K562 (cell line): ENCODE data around the gene RAB3C. TPM values are rescaled to one million over a fixed set of nuclear protein-coding genes. Genes with fewer than 3 reads are reported as not detected.

Source experiments
- ATAC-seq: fragments of 200-7000 bp; cut with Tn5 transposase; 3 replicates; pipeline ENCODE4 v1.9.1; 2020; ENCODE audit warnings: moderate library complexity
- BruUV-seq: library from RNA; stranded (reverse); fragments of 400-500 nt; replicated peaks from 2 replicates; lab custom pipeline; 2021; lab: Mats Ljungman, UMichigan
- CTCF ChIA-PET: fragments of 300-600 bp; formaldehyde crosslinking; extraction: SDS; loops from one replicate; lab custom pipeline; 2021; ENCODE audit warnings: low intra/inter-chr PET ratio; lab: Yijun Ruan, JAX
- POLR2A ChIA-PET: fragments of 300-600, 350-650 bp; sonication (Branson Sonifier 250); formaldehyde crosslinking; extraction: SDS; loops from one replicate; lab custom pipeline; 2021; ENCODE audit warnings: antibody characterized with exemption, inconsistent platforms; lab: Yijun Ruan, JAX
- DNase-seq, 4 experiments: peaks; one replicate each; pipeline versions ENCODE4 v3.0.0 to v3.0.0-alpha.2; 2011 to 2018; ENCODE audit warnings: low spot score in 3 of 4, mixed read lengths in 3 of 4; ENCODE audit errors: extremely low read depth in 1 of 4
- FAIRE-seq: peaks from 2 replicates; lab custom pipeline; 2011; peaks lifted over from hg19 to GRCh38; lab: Jason Lieb, UNC
- H2AFZ ChIP-seq: 2 replicates; pipeline ENCODE4 v1.6.0; 2011; ENCODE audit warnings: low read depth, low read length, control low read depth, inconsistent platforms
- H3K27ac ChIP-seq: fragments of 200-600 bp; 3 replicates; pipeline ENCODE4 v1.8.0; 2011; ENCODE audit warnings: low read depth, mild to moderate bottlenecking, control low read depth, inconsistent platforms, low read length, moderate library complexity, mixed read lengths; ENCODE audit errors: extremely low read depth
- H3K27me3 ChIP-seq, 2 experiments: fragments of 300-600 bp in 1 of 2; 2 replicates in 1 of 2; 3 replicates in 1 of 2; pipeline versions ENCODE4 v1.6.0 to v1.8.0; 2011; ENCODE audit warnings: inconsistent platforms in 2 of 2, low read length in 2 of 2, mild to moderate bottlenecking in 1 of 2, mixed read lengths in 1 of 2, moderate library complexity in 1 of 2; ENCODE audit not compliant: control insufficient read depth in 2 of 2, insufficient read depth in 2 of 2
- H3K36me3 ChIP-seq: fragments of 300-600 bp; 3 replicates; pipeline ENCODE4 v1.8.0; 2011; ENCODE audit warnings: mild to moderate bottlenecking, low read length, inconsistent platforms; ENCODE audit not compliant: control insufficient read depth, insufficient read depth
- H3K4me1 ChIP-seq, 2 experiments: fragments of 200-600 bp in 1 of 2; replicated peaks in 1 of 2; 2 replicates in 1 of 2; 3 replicates in 1 of 2; pipeline versions ENCODE4 v1.5.1 to v1.8.0; 2011; ENCODE audit warnings: inconsistent platforms in 2 of 2, low read length in 2 of 2, mild to moderate bottlenecking in 1 of 2, mixed read lengths in 1 of 2, moderate library complexity in 1 of 2; ENCODE audit not compliant: control insufficient read depth in 2 of 2, insufficient read depth in 2 of 2
- H3K4me2 ChIP-seq: 2 replicates; pipeline ENCODE4 v1.6.1; 2011; ENCODE audit warnings: low read length, control low read depth, inconsistent platforms, mixed read lengths; ENCODE audit not compliant: insufficient read depth
- H3K4me3 ChIP-seq: fragments of 200-600 bp; sonication (generic), shearing (Covaris generic); 2 replicates; pipeline ENCODE4 v1.5.1; 2016; ENCODE audit warnings: control low read depth, inconsistent platforms
- H3K79me2 ChIP-seq: fragments of 200-600 bp; 3 replicates; pipeline ENCODE4 v1.8.0; 2011; ENCODE audit warnings: low read length, inconsistent platforms; ENCODE audit not compliant: control insufficient read depth, insufficient read depth
- H3K9ac ChIP-seq, 2 experiments: 2 replicates each; pipeline versions ENCODE4 v1.6.0 to v1.6.1; 2011; ENCODE audit warnings: low read depth in 2 of 2, low read length in 2 of 2, control low read depth in 1 of 2, inconsistent platforms in 1 of 2, mild to moderate bottlenecking in 1 of 2, mixed read lengths in 1 of 2; ENCODE audit not compliant: insufficient read depth in 1 of 2
- H3K9me1 ChIP-seq: one replicate; pipeline ENCODE4 v1.6.0; 2011; ENCODE audit warnings: inconsistent platforms, mild to moderate bottlenecking, low read length, moderate library complexity; ENCODE audit not compliant: control insufficient read depth, insufficient read depth
- H3K9me3 ChIP-seq: replicated peaks from 2 replicates; pipeline ENCODE4 v1.5.1; 2011; ENCODE audit warnings: low read depth, low read length, inconsistent platforms; ENCODE audit not compliant: control insufficient read depth, insufficient read depth
- H4K20me1 ChIP-seq: replicated peaks from 2 replicates; pipeline ENCODE4 v1.6.1; 2011; ENCODE audit warnings: low read length, inconsistent platforms, mixed read lengths; ENCODE audit not compliant: control insufficient read depth, insufficient read depth
- CEBPG ChIP-seq, 3 experiments: fragments of 200-800 bp in 1 of 3; sonication (Bioruptor generic) in 1 of 3; sonication (generic) in 1 of 3; formaldehyde crosslinking in 1 of 3; IDR thresholded peaks in 2 of 3; conservative IDR thresholded peaks in 1 of 3; 2 replicates each; pipeline versions ENCODE4 v1.6.1 to v1.8.0; 2016 to 2022; ENCODE audit warnings: missing compliant biosample characterization in 2 of 3, missing genetic modification characterization in 2 of 3, mild to moderate bottlenecking in 1 of 3, missing genetic modification reagents in 1 of 3
- MTA2 ChIP-seq: fragments of 450-650 bp; IDR thresholded peaks from 2 replicates; pipeline ENCODE4 v1.6.1; 2016; ENCODE audit warnings: low read depth
- ZBTB12 ChIP-seq: fragments of 250-450 bp; sonication (Bioruptor Pico); IDR thresholded peaks from 2 replicates; pipeline ENCODE4 v1.4.0; 2020
- ZNF561 ChIP-seq: fragments of 450-650 bp; formaldehyde crosslinking; conservative IDR thresholded peaks from 2 replicates; pipeline ENCODE4 v1.4.0; 2020; ENCODE audit warnings: mild to moderate bottlenecking, moderate library complexity
- WGBS: fragments of 100-300 bp; shearing (Covaris generic); methylation state at CpG from one replicate; pipeline ENCODE4 v1.1.6; 2016; ENCODE audit warnings: low coverage, mixed read lengths; ENCODE audit not compliant: insufficient coverage; ENCODE audit errors: missing lambda C conversion rate; 5-methylcytosine and 5-hydroxymethylcytosine counted together
- in situ Hi-C: fragments of 300-500 bp; cut with MboI; formaldehyde crosslinking; loops from 4 replicates; pipeline ENCODE4 v1.15.0; 2018; ENCODE audit warnings: inconsistent platforms, mixed read lengths
- intact Hi-C: fragments of 100-400 bp; cut with micrococcal nuclease; formaldehyde crosslinking; loops from 2 replicates; pipeline ENCODE4 v1.14.2; 2022
- polyA plus RNA-seq, 8 experiments: library from polyadenylated mRNA; depleted of rRNA in 4 of 8; stranded (reverse) in 5 of 8; unstranded in 3 of 8; fragments of >200 nt; fragmentation: Nextera tagmentation in 2 of 8; fragmentation: Illumina TruSeq in 1 of 8; extraction: Ambion mirVana in 2 of 8; extraction: Trizol in 1 of 8; gene quantifications; 2 replicates each; pipeline versions ENCODE4 v1.2.1 to v1.2.3, GENCODE V29; 2011 to 2014; ENCODE audit warnings: inconsistent platforms in 1 of 8, missing spikeins in 1 of 8
- total RNA-seq, 7 experiments: library from RNA; depleted of rRNA in 6 of 7; stranded (reverse); fragments of >200 nt in 6 of 7; fragmentation: Illumina TruSeq in 2 of 7; extraction: Trizol in 2 of 7; gene quantifications; 2 replicates each; pipeline versions ENCODE4 v1.2.1 to v1.2.3, GENCODE V29; 2011 to 2021; ENCODE audit warnings: low replicate concordance in 1 of 7

The RAB3C gene
- total and polyA plus RNA-seq, 9 of the 15 experiments (the other 6 are each of a cell fraction or from before 2014, with no cell fraction given): not detected

- no peak for TF ChIP-seq MTA2
Observed at GRCh38 chr5:58615972-58616371, 33.1 kb downstream of the RAB3C start (continued).

GRCh38 chr5:58617241-58617640 lies 34.4 kb downstream of the RAB3C start:
- Histone ChIP-seq H3K27me3 (no peaks in the 10 kb centered on the region), H2AFZ (no peak overlapping the region), H3K9me3 (no peaks in the 10 kb centered on the region), H3K36me3 (no peaks in the 10 kb centered on the region), H3K4me2 (no peak overlapping the region), H3K79me2 (no peaks in the 10 kb centered on the region), H3K27ac (no peak overlapping the region), H4K20me1 (no peaks in the 10 kb centered on the region), H3K4me3 (no peak overlapping the region), H3K9ac (no peak overlapping the region), H3K4me1 (no peaks in the 10 kb centered on the region), H3K9me1 (no peaks in the 10 kb centered on the region)
- in situ Hi-C loops: no loop called here
- WGBS: 0% methylated on average over 1 of the region's 1 CpG
- DNase-seq (no peak), FAIRE-seq (no peak), ATAC-seq (no peak)
- TF ChIP-seq ZNF561 (CRISPR knock-in tag) (no peak), ZBTB12 (no peak), CEBPG (CRISPR knock-in tag; IDR thresholded peaks at IDR 0.05) (no peak), CEBPG (tag; conservative IDR thresholded peaks at IDR 0.05 in 1 of 2, IDR thresholded peaks at IDR 0.05 in 1 of 2) (no peak)
- no TSS peak for BruUV-seq
- ChIA-PET CTCF (no interaction called here), POLR2A (no interaction called here)
- intact Hi-C loops: no loop called here
